ENCODE data around the gene MYMX. TPM values are rescaled to one million over a fixed set of nuclear protein-coding genes. Genes with fewer than 3 reads are reported as not detected.
A peak's percentile ranks its signal among the peaks of the same experiment; 100 is the strongest.

MYMX gene
- total and polyA plus RNA-seq, 2 of the 4 experiments (the other 2 are of a cell fraction), result not detected

- no peak for TF ChIP-seq CEBPB (IDR thresholded peaks at IDR 0.05; ENCODE audit: low read depth, low read length)
Observed at GRCh38 chr6:44233567-44234100, 16.9 kb downstream of the MYMX start (continued).

DNA sequence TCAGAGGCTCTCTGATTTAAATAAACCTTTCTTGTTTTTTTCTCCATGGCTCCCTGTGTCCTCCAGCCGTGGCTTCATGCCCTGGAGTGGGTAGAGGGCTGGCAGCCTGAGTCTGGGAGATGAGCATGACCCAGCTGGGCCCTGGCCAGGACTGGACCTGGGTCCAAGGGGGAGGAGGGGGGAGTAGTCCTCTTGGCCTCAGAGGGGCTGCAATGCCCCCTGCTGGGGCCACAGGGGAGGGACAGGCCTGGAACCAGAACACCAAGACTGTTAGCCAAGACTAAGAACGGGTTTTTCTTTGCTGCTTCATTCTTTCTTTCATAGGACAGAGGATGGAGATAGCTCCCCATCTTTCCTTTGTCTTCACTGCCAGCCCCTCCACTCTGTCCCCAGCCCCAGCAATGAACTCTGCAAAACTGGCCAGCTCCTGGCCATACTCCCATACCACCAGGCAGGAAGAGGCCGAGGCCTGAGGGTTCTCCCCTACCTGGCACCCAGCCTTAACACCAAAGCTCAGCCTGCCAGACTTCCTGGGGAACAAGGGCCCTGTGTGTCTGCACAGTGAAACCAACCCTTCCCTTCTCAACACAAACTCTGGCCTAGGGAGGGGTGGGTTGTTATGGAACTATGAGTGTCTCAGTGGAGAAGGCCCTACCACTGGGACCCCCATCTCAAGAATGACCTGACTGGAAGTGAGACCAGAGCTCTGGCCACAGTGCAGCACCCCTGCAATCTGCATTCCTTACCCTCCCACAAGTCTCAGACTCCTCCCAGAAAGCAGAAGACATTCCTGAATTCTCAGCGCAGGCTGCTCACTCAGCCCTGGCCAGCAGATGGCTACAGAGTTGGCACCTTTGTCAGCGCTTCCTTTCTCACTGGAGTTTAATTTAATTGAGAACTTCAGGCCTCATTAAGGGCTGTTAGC, 17.6 kb downstream of the MYMX start:
- Histone ChIP-seq H3K18ac (ENCODE audit: low read depth, low read length) (peak overlapping the region; percentile 9; the same call in 1 of the 2 replicates), H3K23ac (ENCODE audit: low read depth, low read length) (peak overlapping the region; percentile 9; the same call in 1 of the 2 replicates), H3K4me3 (ENCODE audit: insufficient read depth, low read depth, low read length) (no peak overlapping the region), H3K4me2 (ENCODE audit: low read depth, low read length) (peak overlapping the region; percentile 4; the same call in 1 of the 2 replicates), H3K9ac (ENCODE audit: low read depth, low read length) (no peak overlapping the region), H2BK5ac (ENCODE audit: low read depth, low read length, poor library complexity, severe bottlenecking) (peak overlapping the region; percentile 22), H3K9me1 (ENCODE audit: insufficient read depth, low read length) (peaks cover 4% of the 10 kb centered on the region), H3K14ac (replicated peaks; ENCODE audit: low read depth, low read length) (peak overlapping the region; percentile 20; the same call in 1 of the 2 replicates), H3K56ac (ENCODE audit: extremely low read depth, insufficient read depth, low read length) (no peak overlapping the region; the same call in 1 of the 2 replicates), H3K9me3 (ENCODE audit: control insufficient read depth, insufficient read depth, low read length) (no peaks in the 10 kb centered on the region), H3K27ac (ENCODE audit: insufficient read depth, low read length) (peak overlapping the region; percentile 42; the same call in 1 of the 2 replicates), H4K5ac (ENCODE audit: low read depth, low read length) (peak overlapping the region; percentile 20), H2BK120ac (ENCODE audit: low read depth, low read length) (peak overlapping the region; percentile 69), H2AK5ac (ENCODE audit: low read depth, low read length) (peak overlapping the region; percentile 84; the same call in 1 of the 2 replicates), H3K79me1 (ENCODE audit: low read depth in 1 of 2, low read length in 2 of 2) (0 out of 4 replicates have a peak, but pooled peaks cover 0 to 4% of the 10 kb centered on the region in 2 experiments), H2BK15ac (ENCODE audit: low read depth, low read length) (peak overlapping the region; percentile 14; the same call in 1 of the 3 replicates), H3K4me1 (ENCODE audit: control insufficient read depth, insufficient read depth, low read length) (peaks cover 16% of the 10 kb centered on the region), H3K4ac (ENCODE audit: low read depth, low read length) (peak overlapping the region; percentile 57), H4K20me1 (ENCODE audit: insufficient read depth, low read length) (no peaks in the 10 kb centered on the region), H3K36me3 (ENCODE audit: control insufficient read depth, insufficient read depth, low read length) (peaks cover 2% of the 10 kb centered on the region; the same call in 1 of the 2 replicates), H3K27me3 (ENCODE audit: control insufficient read depth, insufficient read depth, low read length) (no peaks in the 10 kb centered on the region), H4K8ac (ENCODE audit: low read depth in 2 of 2, low read length in 2 of 2) (peak overlapping the region; percentile 58 to 75; a peak in 3 of 4 replicates), H2BK20ac (ENCODE audit: low read depth, low read length) (peak overlapping the region; percentile 53; the same call in 1 of the 2 replicates), H4K91ac (ENCODE audit: insufficient read depth, low read depth, low read length) (peak overlapping the region; percentile 57), H2AFZ (replicated peaks; ENCODE audit: low read length, poor library complexity) (peak overlapping the region; percentile 86), H2AK9ac (replicated peaks; ENCODE audit: low read depth, low read length, poor library complexity) (peak overlapping the region; percentile 35)
- BruUV-seq (replicated peaks), result no TSS peak
- POLR2A ChIA-PET (ENCODE audit: unreplicated experiment), result interaction anchor here (1.7 kb wide), 1 partner anchor 13 kb away, joined by 10 read pairs; the partner anchor contains the start of gene HSP90AB1
- WGBS, 2 experiments (ENCODE audit: extremely low coverage in 2 of 2, insufficient read length in 1 of 2), result 40% methylated on average over 3 of the region's 5 CpGs; no CpG with 5 or more reads in 1 of the 2 experiments
- intact Hi-C loops (cut with micrococcal nuclease), result loop anchor here (1.0 kb wide), 2 partner anchors 62 to 138 kb away; no protein-coding TSS in a partner anchor
- CTCF ChIA-PET, result interaction anchor here (0.6 to 1.8 kb wide), 15 partner anchors 10 to 1173 kb away, joined by 3 to 20 read pairs (median 4); partner anchors contain the start of gene SLC29A1
- ATAC-seq (ENCODE audit: low read depth) (peak; percentile 71), DNase-seq (peak; percentile 73)
- TF ChIP-seq SMC3 (IDR thresholded peaks at IDR 0.05; ENCODE audit: low read depth, low read length) (peak; percentile 72), POLR2A (IDR thresholded peaks at IDR 0.05; ENCODE audit: low read depth, low read length) (no peak), MAFK (IDR thresholded peaks at IDR 0.05; ENCODE audit: low read depth, low read length) (no peak), CEBPB (IDR thresholded peaks at IDR 0.05; ENCODE audit: low read depth, low read length) (no peak), CTCF (conservative IDR thresholded peaks at IDR 0.05; ENCODE audit: low read depth, low read length) (peak; percentile 81), RAD21 (IDR thresholded peaks at IDR 0.05; ENCODE audit: low read length) (peak; percentile 75), MAZ (IDR thresholded peaks at IDR 0.05; ENCODE audit: borderline replicate concordance, low read depth, low read length) (0 out of 2 replicates have a peak, but pooled peaks have one; percentile 59)
- TF ChIP-seq, protein P1, sequence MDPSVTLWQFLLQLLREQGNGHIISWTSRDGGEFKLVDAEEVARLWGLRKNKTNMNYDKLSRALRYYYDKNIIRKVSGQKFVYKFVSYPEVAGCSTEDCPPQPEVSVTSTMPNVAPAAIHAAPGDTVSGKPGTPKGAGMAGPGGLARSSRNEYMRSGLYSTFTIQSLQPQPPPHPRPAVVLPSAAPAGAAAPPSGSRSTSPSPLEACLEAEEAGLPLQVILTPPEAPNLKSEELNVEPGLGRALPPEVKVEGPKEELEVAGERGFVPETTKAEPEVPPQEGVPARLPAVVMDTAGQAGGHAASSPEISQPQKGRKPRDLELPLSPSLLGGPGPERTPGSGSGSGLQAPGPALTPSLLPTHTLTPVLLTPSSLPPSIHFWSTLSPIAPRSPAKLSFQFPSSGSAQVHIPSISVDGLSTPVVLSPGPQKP (IDR thresholded peaks at IDR 0.05; ENCODE audit: borderline replicate concordance, low read depth, low read length), result no peak
- dilution Hi-C loops (cut with HindIII; ENCODE audit: low sequenced_read_pairs, unreplicated experiment), result no loop called here
- in situ Hi-C loops (cut with MboI; ENCODE audit: low sequenced_read_pairs), result loop anchor here (5.0 kb wide), 2 partner anchors 62 to 127 kb away; no protein-coding TSS in a partner anchor

All from IMR-90 (cell line).